Nephron progenitor cell (in vitro differentiated cells): ENCODE data around the gene TFPI.

Experiments
- DNase-seq: peaks from one replicate; pipeline ENCODE4 v3.0.0; 2021
- H3K27ac Mint-ChIP-seq: 2 replicates; pipeline ENCODE4 v1.8.0; 2021; ENCODE audit warnings: mild to moderate bottlenecking, moderate library complexity, mixed read lengths
- H3K27me3 Mint-ChIP-seq: 2 replicates; pipeline ENCODE4 v1.8.0; 2021; ENCODE audit warnings: mild to moderate bottlenecking, low read depth, mixed read lengths; ENCODE audit not compliant: poor library complexity
- H3K36me3 Mint-ChIP-seq: 2 replicates; pipeline ENCODE4 v1.8.0; 2021; ENCODE audit warnings: low read depth, mixed read lengths
- H3K4me1 Mint-ChIP-seq: 2 replicates; pipeline ENCODE4 v1.8.0; 2021; ENCODE audit warnings: mixed read lengths
- H3K4me3 Mint-ChIP-seq: 2 replicates; pipeline ENCODE4 v1.8.0; 2021; ENCODE audit warnings: mild to moderate bottlenecking, moderate library complexity, mixed read lengths
- H3K9me3 Mint-ChIP-seq: 2 replicates; pipeline ENCODE4 v1.8.0; 2021; ENCODE audit warnings: mild to moderate bottlenecking, moderate library complexity, mixed read lengths
- CTCF ChIP-seq: fragments of 200-600 bp; sonication (generic); IDR thresholded peaks from 2 replicates; pipeline ENCODE4 v1.5.0; 2021; ENCODE audit warnings: antibody characterized with exemption

Gene TFPI

GRCh38 chr2:187550857-187551256 lies 3.4 kb downstream of the TFPI start:
- Mint-ChIP-seq H3K9me3 (peaks cover 7% of the 10 kb centered on the region), H3K36me3 (peaks cover 4% of the 10 kb centered on the region), H3K4me3 (no peak overlapping the region), H3K27ac (no peak overlapping the region), H3K4me1 (peaks cover 34% of the 10 kb centered on the region), H3K27me3 (peaks cover 2% of the 10 kb centered on the region)
- no peak for TF ChIP-seq CTCF
- no peak for DNase-seq

GRCh38 chr2:187549951-187550555 lies 4.2 kb downstream of the TFPI start:
- no peak overlapping the region for H3K4me3 Mint-ChIP-seq
- peaks cover under 1% of the 10 kb centered on the region for H3K9me3 Mint-ChIP-seq
- TF ChIP-seq CTCF = no peak
- peaks cover 37% of the 10 kb centered on the region for H3K4me1 Mint-ChIP-seq
- H3K27me3 Mint-ChIP-seq = peaks cover 2% of the 10 kb centered on the region
- no peak for DNase-seq
- H3K36me3 Mint-ChIP-seq = no peaks in the 10 kb centered on the region
- no peak overlapping the region for H3K27ac Mint-ChIP-seq

GRCh38 chr2:187549193-187549592 lies 5.0 kb downstream of the TFPI start:
- H3K4me1 Mint-ChIP-seq = peaks cover 32% of the 10 kb centered on the region
- no peak for TF ChIP-seq CTCF
- no peaks in the 10 kb centered on the region for H3K36me3 Mint-ChIP-seq
- H3K9me3 Mint-ChIP-seq = no peaks in the 10 kb centered on the region
- H3K27ac Mint-ChIP-seq = no peak overlapping the region
- no peak for DNase-seq
- H3K27me3 Mint-ChIP-seq = peaks cover 2% of the 10 kb centered on the region
- H3K4me3 Mint-ChIP-seq = no peak overlapping the region

- no peak for TF ChIP-seq CTCF
- peaks cover 2% of the 10 kb centered on the region for H3K27me3 Mint-ChIP-seq
- peaks cover 27% of the 10 kb centered on the region for H3K4me1 Mint-ChIP-seq
- no peak overlapping the region for H3K27ac Mint-ChIP-seq
- no peak overlapping the region for H3K4me3 Mint-ChIP-seq
- H3K36me3 Mint-ChIP-seq = no peaks in the 10 kb centered on the region
- H3K9me3 Mint-ChIP-seq = no peaks in the 10 kb centered on the region
- no peak for DNase-seq
Observed at GRCh38 chr2:187548656-187549055, 5.6 kb downstream of the TFPI start.

- H3K9me3 Mint-ChIP-seq = no peaks in the 10 kb centered on the region
- H3K27me3 Mint-ChIP-seq = peaks cover 2% of the 10 kb centered on the region
- peaks cover 22% of the 10 kb centered on the region for H3K4me1 Mint-ChIP-seq
- TF ChIP-seq CTCF = no peak
- no peak overlapping the region for H3K4me3 Mint-ChIP-seq
- H3K27ac Mint-ChIP-seq = no peak overlapping the region
- H3K36me3 Mint-ChIP-seq = no peaks in the 10 kb centered on the region
- DNase-seq = no peak
Observed at GRCh38 chr2:187547353-187547979, 6.8 kb downstream of the TFPI start.

- TF ChIP-seq CTCF = no peak
- Mint-ChIP-seq H3K4me1 (peaks cover 27% of the 10 kb centered on the region), H3K4me3 (no peak overlapping the region), H3K27ac (no peak overlapping the region), H3K36me3 (no peaks in the 10 kb centered on the region), H3K9me3 (no peaks in the 10 kb centered on the region), H3K27me3 (peaks cover 2% of the 10 kb centered on the region)
- no peak for DNase-seq
Observed at GRCh38 chr2:187546762-187547333, 7.4 kb downstream of the TFPI start.
